ENCODE measurements around the gene IL17B. TPM values are rescaled to one million over a fixed set of nuclear protein-coding genes. Genes with fewer than 3 reads are reported as not detected.

IL17B gene
- total RNA-seq, 1 experiment from 2014 or later = not detected

- Mint-ChIP-seq H3K4me3 (ENCODE audit: unreplicated experiment) (no peak overlapping the region), H3K27ac (ENCODE audit: unreplicated experiment) (no peak overlapping the region), H3K9me3 (ENCODE audit: unreplicated experiment) (no peaks in the 10 kb centered on the region), H3K27me3 (ENCODE audit: insufficient read depth, unreplicated experiment) (no peaks in the 10 kb centered on the region), H3K4me1 (ENCODE audit: low read depth, unreplicated experiment) (peaks cover 12% of the 10 kb centered on the region), H3K36me3 (ENCODE audit: insufficient read depth, unreplicated experiment) (no peaks in the 10 kb centered on the region)
- BruUV-seq (replicated peaks) = no TSS peak
- no peaks in the 10 kb centered on the region for H3K27me3 ChIP-seq (replicated peaks; ENCODE audit: control insufficient read depth, insufficient read depth, low read length)
- H3K36me3 ChIP-seq (ENCODE audit: control insufficient read depth, insufficient read depth, low read length) = no peaks in the 10 kb centered on the region
- H3K4me3 ChIP-seq (ENCODE audit: low read depth, low read length) = no peak overlapping the region
- ChIA-PET CTCF (interaction anchor here (0.7 kb wide), 1 partner anchor 10 kb away, joined by 3 read pairs; no protein-coding TSS in a partner anchor), POLR2A (no interaction called here)
- intact Hi-C loops (cut with micrococcal nuclease; ENCODE audit: unreplicated experiment) = no loop called here
- H3K4me1 ChIP-seq = no peaks in the 10 kb centered on the region
- TF ChIP-seq CTCF (IDR thresholded peaks at IDR 0.05; ENCODE audit: insufficient read depth in 1 of 2, low read depth in 1 of 2, low read length in 1 of 2, severe bottlenecking in 1 of 2, unreplicated experiment in 1 of 2) = no peak
- H3K9me3 ChIP-seq = no peaks in the 10 kb centered on the region
- DNase-seq = no peak
Observed at GRCh38 chr5:149417711-149418368, 38.7 kb upstream of the IL17B start.

- Histone ChIP-seq H3K36me3 (ENCODE audit: control insufficient read depth, insufficient read depth, low read length) (no peaks in the 10 kb centered on the region), H3K4me3 (ENCODE audit: low read depth, low read length) (no peak overlapping the region), H3K9me3 (no peaks in the 10 kb centered on the region), H3K27me3 (replicated peaks; ENCODE audit: control insufficient read depth, insufficient read depth, low read length) (no peaks in the 10 kb centered on the region), H3K4me1 (no peaks in the 10 kb centered on the region)
- H3K27me3 Mint-ChIP-seq (ENCODE audit: insufficient read depth, unreplicated experiment) = no peaks in the 10 kb centered on the region
- DNase-seq = no peak
- peaks cover 13% of the 10 kb centered on the region for H3K4me1 Mint-ChIP-seq (ENCODE audit: low read depth, unreplicated experiment)
- TF ChIP-seq CTCF (IDR thresholded peaks at IDR 0.05; ENCODE audit: insufficient read depth in 1 of 2, low read depth in 1 of 2, low read length in 1 of 2, severe bottlenecking in 1 of 2, unreplicated experiment in 1 of 2) = no peak
- no peaks in the 10 kb centered on the region for H3K9me3 Mint-ChIP-seq (ENCODE audit: unreplicated experiment)
- CTCF ChIA-PET = interaction anchor here (1.0 kb wide), 1 partner anchor 16 kb away, joined by 3 read pairs; no protein-coding TSS in a partner anchor
- no peaks in the 10 kb centered on the region for H3K36me3 Mint-ChIP-seq (ENCODE audit: insufficient read depth, unreplicated experiment)
- H3K27ac Mint-ChIP-seq (ENCODE audit: unreplicated experiment) = no peak overlapping the region
- POLR2A ChIA-PET = no interaction called here
- H3K4me3 Mint-ChIP-seq (ENCODE audit: unreplicated experiment) = no peak overlapping the region
- intact Hi-C loops (cut with micrococcal nuclease; ENCODE audit: unreplicated experiment) = no loop called here
- BruUV-seq (replicated peaks) = no TSS peak
Observed at GRCh38 chr5:149416987-149417710, 38.1 kb upstream of the IL17B start.

GRCh38 chr5:149415066-149415967, 36.2 kb upstream of the IL17B start:
- Histone ChIP-seq H3K36me3 (ENCODE audit: control insufficient read depth, insufficient read depth, low read length) (no peaks in the 10 kb centered on the region), H3K9me3 (no peaks in the 10 kb centered on the region), H3K4me1 (no peaks in the 10 kb centered on the region), H3K4me3 (ENCODE audit: low read depth, low read length) (no peak overlapping the region), H3K27me3 (replicated peaks; ENCODE audit: control insufficient read depth, insufficient read depth, low read length) (no peaks in the 10 kb centered on the region)
- CTCF ChIA-PET = no interaction called here
- Mint-ChIP-seq H3K27ac (ENCODE audit: unreplicated experiment) (no peak overlapping the region), H3K4me3 (ENCODE audit: unreplicated experiment) (no peak overlapping the region), H3K36me3 (ENCODE audit: insufficient read depth, unreplicated experiment) (no peaks in the 10 kb centered on the region), H3K27me3 (ENCODE audit: insufficient read depth, unreplicated experiment) (no peaks in the 10 kb centered on the region), H3K4me1 (ENCODE audit: low read depth, unreplicated experiment) (peaks cover 13% of the 10 kb centered on the region), H3K9me3 (ENCODE audit: unreplicated experiment) (no peaks in the 10 kb centered on the region)
- no TSS peak for BruUV-seq (replicated peaks)
- no peak for DNase-seq
- POLR2A ChIA-PET = no interaction called here
- intact Hi-C loops (cut with micrococcal nuclease; ENCODE audit: unreplicated experiment) = no loop called here
- no peak for TF ChIP-seq CTCF (IDR thresholded peaks at IDR 0.05; ENCODE audit: insufficient read depth in 1 of 2, low read depth in 1 of 2, low read length in 1 of 2, severe bottlenecking in 1 of 2, unreplicated experiment in 1 of 2)
